Caco-2 (cell line): ENCODE measurements around the gene PSMD1. TPM values are rescaled to one million over a fixed set of nuclear protein-coding genes. Genes with fewer than 3 reads are reported as not detected.

Source experiments
- BruUV-seq: library from RNA; stranded (reverse); fragments of 400-500 nt; replicated peaks from 2 replicates; lab custom pipeline; 2021; lab: Mats Ljungman, UMichigan
- CTCF ChIA-PET: fragments of 300-600 bp; sonication (Branson Sonifier 250); formaldehyde crosslinking; loops from one replicate; lab custom pipeline; 2022; ENCODE audit warnings: antibody characterized with exemption; lab: Charles Lee
- POLR2A ChIA-PET: fragments of 300-600 bp; sonication (Branson Sonifier 250); formaldehyde crosslinking; loops from one replicate; lab custom pipeline; 2022; ENCODE audit warnings: antibody characterized with exemption; lab: Charles Lee
- DNase-seq, 2 experiments: peaks; one replicate each; pipeline versions ENCODE4 v3.0.0 to v3.0.0-alpha.2; 2020 to 2022
- H3K27me3 ChIP-seq: replicated peaks from 2 replicates; pipeline ENCODE4 v1.6.0; 2011; ENCODE audit warnings: low read length; ENCODE audit not compliant: control insufficient read depth, insufficient read depth
- H3K36me3 ChIP-seq: 2 replicates; pipeline ENCODE4 v1.5.1; 2011; ENCODE audit warnings: low read length; ENCODE audit not compliant: control insufficient read depth, insufficient read depth
- H3K4me1 ChIP-seq: fragments of 250-450 bp; sonication (Bioruptor Pico); 2 replicates; pipeline ENCODE4 v1.5.1; 2020; ENCODE audit warnings: mild to moderate bottlenecking
- H3K4me3 ChIP-seq: 2 replicates; pipeline ENCODE4 v1.5.1; 2011; ENCODE audit warnings: low read depth, mild to moderate bottlenecking, control low read depth, low read length
- H3K9me3 ChIP-seq: fragments of 250-450 bp; sonication (Bioruptor Pico); 2 replicates; pipeline ENCODE4 v1.5.1; 2020; ENCODE audit warnings: mild to moderate bottlenecking, moderate library complexity
- H3K27ac Mint-ChIP-seq: one replicate; pipeline ENCODE4 v1.8.0; 2022; ENCODE audit warnings: mixed read lengths; ENCODE audit not compliant: unreplicated experiment
- H3K27me3 Mint-ChIP-seq: one replicate; pipeline ENCODE4 v1.8.0; 2022; ENCODE audit warnings: mixed read lengths; ENCODE audit not compliant: insufficient read depth, unreplicated experiment
- H3K36me3 Mint-ChIP-seq: one replicate; pipeline ENCODE4 v1.8.0; 2022; ENCODE audit warnings: mild to moderate bottlenecking, mixed read lengths; ENCODE audit not compliant: insufficient read depth, unreplicated experiment
- H3K4me1 Mint-ChIP-seq: one replicate; pipeline ENCODE4 v1.8.0; 2022; ENCODE audit warnings: low read depth, mixed read lengths; ENCODE audit not compliant: unreplicated experiment
- H3K4me3 Mint-ChIP-seq: one replicate; pipeline ENCODE4 v1.8.0; 2022; ENCODE audit warnings: mild to moderate bottlenecking, moderate library complexity, mixed read lengths; ENCODE audit not compliant: unreplicated experiment
- H3K9me3 Mint-ChIP-seq: one replicate; pipeline ENCODE4 v1.8.0; 2022; ENCODE audit warnings: mixed read lengths; ENCODE audit not compliant: unreplicated experiment
- CTCF ChIP-seq, 2 experiments: fragments of 200-600 bp in 1 of 2; IDR thresholded peaks; 1 replicate in 1 of 2; 2 replicates in 1 of 2; pipeline versions ENCODE4 v1.5.1 to v1.8.0; 2011 to 2022; ENCODE audit warnings: antibody characterized with exemption in 1 of 2, control low read depth in 1 of 2, inconsistent platforms in 1 of 2, low read depth in 1 of 2, low read length in 1 of 2, mild to moderate bottlenecking in 1 of 2, moderate library complexity in 1 of 2; ENCODE audit not compliant: insufficient read depth in 1 of 2, severe bottlenecking in 1 of 2, unreplicated experiment in 1 of 2
- intact Hi-C: fragments of 100-400 bp; cut with micrococcal nuclease; formaldehyde crosslinking; loops from one replicate; pipeline ENCODE4 v1.10.0; 2022; ENCODE audit not compliant: unreplicated experiment
- total RNA-seq: library from RNA; stranded (reverse); gene quantifications from 2 replicates; pipeline ENCODE4 v1.2.3, GENCODE V29; 2022

PSMD1 gene
- total RNA-seq, 1 experiment from 2014 or later: 126 TPM

- Histone ChIP-seq H3K4me3 (no peak overlapping the region), H3K4me1 (no peaks in the 10 kb centered on the region), H3K27me3 (no peaks in the 10 kb centered on the region), H3K36me3 (no peaks in the 10 kb centered on the region), H3K9me3 (no peaks in the 10 kb centered on the region)
- H3K4me1 Mint-ChIP-seq: no peaks in the 10 kb centered on the region
- BruUV-seq: no TSS peak
- ChIA-PET CTCF (no interaction called here), POLR2A (no interaction called here)
- no peaks in the 10 kb centered on the region for H3K9me3 Mint-ChIP-seq
- intact Hi-C loops: no loop called here
- no peaks in the 10 kb centered on the region for H3K27me3 Mint-ChIP-seq
- no peak overlapping the region for H3K27ac Mint-ChIP-seq
- TF ChIP-seq CTCF (IDR thresholded peaks at IDR 0.05; ENCODE audit: insufficient read depth in 1 of 2, low read depth in 1 of 2, low read length in 1 of 2, severe bottlenecking in 1 of 2, unreplicated experiment in 1 of 2): no peak
- DNase-seq: no peak
- H3K4me3 Mint-ChIP-seq: no peak overlapping the region
- H3K36me3 Mint-ChIP-seq: no peaks in the 10 kb centered on the region
Measured at GRCh38 chr2:231210782-231211181, 154.1 kb downstream of the PSMD1 start.

GRCh38 chr2:231211486-231211885 is 154.8 kb downstream of the PSMD1 start:
- Mint-ChIP-seq H3K9me3 (no peaks in the 10 kb centered on the region), H3K27ac (no peak overlapping the region), H3K4me3 (no peak overlapping the region), H3K4me1 (no peaks in the 10 kb centered on the region), H3K27me3 (no peaks in the 10 kb centered on the region), H3K36me3 (no peaks in the 10 kb centered on the region)
- H3K9me3 ChIP-seq: no peaks in the 10 kb centered on the region
- H3K4me1 ChIP-seq: no peaks in the 10 kb centered on the region
- DNase-seq: no peak
- TF ChIP-seq CTCF (IDR thresholded peaks at IDR 0.05; ENCODE audit: insufficient read depth in 1 of 2, low read depth in 1 of 2, low read length in 1 of 2, severe bottlenecking in 1 of 2, unreplicated experiment in 1 of 2): no peak
- ChIA-PET CTCF (no interaction called here), POLR2A (no interaction called here)
- no peak overlapping the region for H3K4me3 ChIP-seq
- no TSS peak for BruUV-seq
- H3K27me3 ChIP-seq: no peaks in the 10 kb centered on the region
- H3K36me3 ChIP-seq: no peaks in the 10 kb centered on the region
- intact Hi-C loops: no loop called here

GRCh38 chr2:231212329-231212845 is 155.7 kb downstream of the PSMD1 start:
- no peak overlapping the region for H3K4me3 ChIP-seq
- H3K36me3 ChIP-seq: no peaks in the 10 kb centered on the region
- no peak for TF ChIP-seq CTCF (IDR thresholded peaks at IDR 0.05; ENCODE audit: insufficient read depth in 1 of 2, low read depth in 1 of 2, low read length in 1 of 2, severe bottlenecking in 1 of 2, unreplicated experiment in 1 of 2)
- no peaks in the 10 kb centered on the region for H3K4me1 ChIP-seq
- no peak overlapping the region for H3K4me3 Mint-ChIP-seq
- ChIA-PET POLR2A (no interaction called here), CTCF (no interaction called here)
- H3K27ac Mint-ChIP-seq: no peak overlapping the region
- H3K36me3 Mint-ChIP-seq: no peaks in the 10 kb centered on the region
- BruUV-seq: no TSS peak
- H3K9me3 ChIP-seq: no peaks in the 10 kb centered on the region
- no peaks in the 10 kb centered on the region for H3K4me1 Mint-ChIP-seq
- H3K27me3 Mint-ChIP-seq: no peaks in the 10 kb centered on the region
- H3K27me3 ChIP-seq: no peaks in the 10 kb centered on the region
- intact Hi-C loops: no loop called here
- DNase-seq: no peak
- no peaks in the 10 kb centered on the region for H3K9me3 Mint-ChIP-seq
